SK-N-SH (cell line): ENCODE data around the gene SOX18. TPM values are rescaled to one million over a fixed set of nuclear protein-coding genes. Genes with fewer than 3 reads are reported as not detected.

Experiments used
- CTCF ChIA-PET: fragments of 300-600, 350-600 bp; formaldehyde crosslinking; extraction: SDS; loops from one replicate; lab custom pipeline; 2021; lab: Yijun Ruan, JAX
- POLR2A ChIA-PET: fragments of 350-600 bp; sonication (Branson Sonifier 250); formaldehyde crosslinking; extraction: SDS; loops from one replicate; lab custom pipeline; 2020; ENCODE audit warnings: antibody characterized with exemption, inconsistent platforms; lab: Yijun Ruan, JAX
- DNase-seq: peaks from one replicate; pipeline ENCODE4 v3.0.0; 2012
- H2AFZ ChIP-seq: fragments of 200-600 bp; sonication (generic); 2 replicates; pipeline ENCODE4 v1.8.1; 2016; ENCODE audit warnings: antibody characterized with exemption, mild to moderate bottlenecking, low read depth
- H3F3A ChIP-seq: fragments of 200-600 bp; sonication (generic); replicated peaks from 2 replicates; pipeline ENCODE3; 2016; ENCODE audit warnings: antibody characterized with exemption, mild to moderate bottlenecking; ENCODE audit not compliant: insufficient read depth
- H3K27ac ChIP-seq, 2 experiments: fragments of 200-500 bp in 1 of 2; fragments of 200-600 bp in 1 of 2; sonication (Bioruptor generic) in 1 of 2; sonication (generic), shearing (Covaris generic) in 1 of 2; 2 replicates each; pipeline versions ENCODE4 v1.5.1 to v1.6.1; 2014 to 2016; ENCODE audit warnings: low read depth in 2 of 2, inconsistent platforms in 1 of 2, low read length in 1 of 2, mild to moderate bottlenecking in 1 of 2, mixed read lengths in 1 of 2
- H3K27me3 ChIP-seq: fragments of 200-600 bp; sonication (generic), shearing (Covaris generic); 2 replicates; pipeline ENCODE4 v1.6.1; 2016; ENCODE audit warnings: mixed run types; ENCODE audit not compliant: insufficient read depth
- H3K36me3 ChIP-seq, 2 experiments: fragments of 200-500 bp in 1 of 2; fragments of 200-600 bp in 1 of 2; sonication (Bioruptor generic) in 1 of 2; sonication (generic) in 1 of 2; replicated peaks in 1 of 2; 2 replicates each; pipeline versions ENCODE3 to v1.5.1; 2014 to 2016; ENCODE audit warnings: low read length in 1 of 2, mild to moderate bottlenecking in 1 of 2; ENCODE audit not compliant: insufficient read depth in 2 of 2, control insufficient read depth in 1 of 2
- H3K4me1 ChIP-seq, 2 experiments: fragments of 200-500 bp in 1 of 2; fragments of 200-600 bp in 1 of 2; sonication (Bioruptor generic) in 1 of 2; sonication (generic), shearing (Covaris generic) in 1 of 2; 2 replicates each; pipeline versions ENCODE4 v1.5.1 to v1.6.1; 2014 to 2016; ENCODE audit warnings: low read depth in 1 of 2, low read length in 1 of 2, mixed run types in 1 of 2; ENCODE audit not compliant: insufficient read depth in 2 of 2, control insufficient read depth in 1 of 2
- H3K4me2 ChIP-seq: fragments of 200-600 bp; sonication (generic), shearing (Covaris generic); 2 replicates; pipeline ENCODE4 v1.6.1; 2017; ENCODE audit warnings: mixed run types
- H3K4me3 ChIP-seq, 2 experiments: fragments of 200-500 bp in 1 of 2; fragments of 200-600 bp in 1 of 2; sonication (Bioruptor generic) in 1 of 2; sonication (generic), shearing (Covaris generic) in 1 of 2; 2 replicates each; pipeline versions ENCODE4 v1.5.1 to v1.8.1; 2014 to 2016; ENCODE audit warnings: low read depth in 2 of 2, inconsistent platforms in 1 of 2, low read length in 1 of 2, mild to moderate bottlenecking in 1 of 2, mixed read lengths in 1 of 2, moderate library complexity in 1 of 2
- H3K79me2 ChIP-seq: fragments of 200-600 bp; sonication (generic); 2 replicates; pipeline ENCODE4 v1.8.1; 2017; ENCODE audit warnings: mild to moderate bottlenecking; ENCODE audit not compliant: insufficient read depth
- H3K9ac ChIP-seq: fragments of 200-600 bp; sonication (generic); 2 replicates; pipeline ENCODE4 v1.6.1; 2017; ENCODE audit warnings: mixed run types
- H3K9me2 ChIP-seq: fragments of 200-600 bp; sonication (generic); 2 replicates; pipeline ENCODE4 v1.6.1; 2017; ENCODE audit warnings: mixed run types
- H3K9me3 ChIP-seq: fragments of 200-600 bp; sonication (generic); 2 replicates; pipeline ENCODE4 v1.6.1; 2017; ENCODE audit warnings: mixed run types, mild to moderate bottlenecking, moderate library complexity
- H4K20me1 ChIP-seq: fragments of 200-600 bp; sonication (generic); 2 replicates; pipeline ENCODE4 v1.6.1; 2017; ENCODE audit warnings: mild to moderate bottlenecking, mixed run types; ENCODE audit not compliant: insufficient read depth
- CTCF ChIP-seq: fragments of 200-600 bp; sonication (generic); IDR thresholded peaks from 2 replicates; pipeline ENCODE4 v1.6.1; 2017; ENCODE audit warnings: antibody characterized with exemption, mild to moderate bottlenecking, moderate library complexity
- ELF1 ChIP-seq: IDR thresholded peaks from 2 replicates; pipeline ENCODE4 v1.4.0; 2012
- EP300 ChIP-seq, 2 experiments: IDR thresholded peaks; 2 replicates each; pipeline versions ENCODE4 v1.4.0 to v1.6.1; 2012; ENCODE audit warnings: borderline replicate concordance in 1 of 2, low read depth in 1 of 2, low read length in 1 of 2
- MAX ChIP-seq: IDR thresholded peaks from 2 replicates; pipeline ENCODE4 v1.4.0; 2012; ENCODE audit warnings: low read depth
- MXI1 ChIP-seq: IDR thresholded peaks from 2 replicates; pipeline ENCODE4 v1.6.1; 2012; ENCODE audit warnings: mild to moderate bottlenecking, low read depth, low read length, improper control_type of control experiment
- NRF1 ChIP-seq: IDR thresholded peaks from 2 replicates; pipeline ENCODE4 v1.6.1; 2012; ENCODE audit warnings: low read depth, mild to moderate bottlenecking, low read length
- PBX3 ChIP-seq: IDR thresholded peaks from 2 replicates; pipeline ENCODE4; 2012
- POLR2AphosphoS5 ChIP-seq: IDR thresholded peaks from 2 replicates; pipeline ENCODE4 v1.6.1; 2012; ENCODE audit warnings: low read depth, low read length
- RAD21 ChIP-seq: IDR thresholded peaks from 2 replicates; pipeline ENCODE4 v1.6.1; 2012; ENCODE audit warnings: mild to moderate bottlenecking, low read length
- RFX5 ChIP-seq: IDR thresholded peaks from 2 replicates; pipeline ENCODE4 v1.6.1; 2012; ENCODE audit warnings: mild to moderate bottlenecking, improper control_type of control experiment, low read length
- SMC3 ChIP-seq: IDR thresholded peaks from 2 replicates; pipeline ENCODE4 v1.6.1; 2012; ENCODE audit warnings: low read depth, low read length, improper control_type of control experiment
- USF1 ChIP-seq: IDR thresholded peaks from 2 replicates; pipeline ENCODE4 v1.4.0; 2012; ENCODE audit warnings: low read depth, borderline replicate concordance
- ZBTB33 ChIP-seq: IDR thresholded peaks from 2 replicates; pipeline ENCODE4 v1.4.0; 2012; ENCODE audit warnings: low read depth, borderline replicate concordance
- WGBS: methylation state at CpG from one replicate; pipeline ENCODE4 v1.1.6; 2017; ENCODE audit warnings: low lambda C conversion rate; 5-methylcytosine and 5-hydroxymethylcytosine counted together
- polyA plus RNA-seq, 3 experiments: library from polyadenylated mRNA; depleted of rRNA; stranded (reverse); fragments of >200 nt; gene quantifications; 2 replicates each; pipeline ENCODE4 v1.2.3, GENCODE V29; 2012

The SOX18 gene
- polyA plus RNA-seq, 1 of the 3 experiments (the other 2 are of a cell fraction) = not detected

- peak overlapping the region; percentile 82; the same call in 1 of the 2 replicates for H3K4me2 ChIP-seq
- H3K4me1 ChIP-seq = peaks cover 0 to 13% of the 10 kb centered on the region in 2 experiments; a peak in 1 of 4 replicates
- ChIA-PET POLR2A (interaction anchor here (0.9 to 3.6 kb wide), 2 partner anchors 57 to 502 kb away, joined by 3 to 18 read pairs; partner anchors contain the start of gene PRPF6), CTCF (interaction anchor here (0.6 to 7.7 kb wide), 53 partner anchors 8 to 514 kb away, joined by 3 to 85 read pairs (median 4); partner anchors contain the start of genes LKAAEAR1, OPRL1, PRPF6 and RGS19)
- H2AFZ ChIP-seq = 0 out of 2 replicates have a peak overlapping the region, but pooled peaks have one; percentile 72
- no peak overlapping the region for H3K27ac ChIP-seq
- WGBS = under 1% methylated on average over 31 of the region's 91 CpGs
- H3K27me3 ChIP-seq = no peaks in the 10 kb centered on the region
- no peak overlapping the region for H3K9ac ChIP-seq
- H4K20me1 ChIP-seq = 0 out of 2 replicates have a peak, but pooled peaks cover 10% of the 10 kb centered on the region
- H3F3A ChIP-seq = peaks cover under 1% of the 10 kb centered on the region
- H3K4me3 ChIP-seq = peak overlapping the region; percentile 42 to 57
- peak; percentile 65 for TF ChIP-seq CTCF
- peak; percentile 51 for TF ChIP-seq SMC3
- peak; percentile 57 for TF ChIP-seq RAD21
- no peak for TF ChIP-seq POLR2AphosphoS5
- peak; percentile 77 for TF ChIP-seq MAX
- no peak for TF ChIP-seq MXI1
- TF ChIP-seq NRF1 = peak; percentile 36; the same call in 1 of the 2 replicates
- no peaks in the 10 kb centered on the region for H3K9me2 ChIP-seq
- no peaks in the 10 kb centered on the region for H3K9me3 ChIP-seq
- peak; percentile 92 for DNase-seq
- H3K36me3 ChIP-seq = peaks cover 0 to 8% of the 10 kb centered on the region in 2 experiments
- H3K79me2 ChIP-seq = no peaks in the 10 kb centered on the region
Observed at GRCh38 chr20:64038565-64039292, 10.7 kb downstream of the SOX18 start.

- Histone ChIP-seq H3K79me2 (no peaks in the 10 kb centered on the region), H3K4me3 (peak overlapping the region; percentile 42 to 57; a peak in 2 of 4 replicates), H4K20me1 (0 out of 2 replicates have a peak, but pooled peaks cover 10% of the 10 kb centered on the region), H3K27me3 (no peaks in the 10 kb centered on the region), H3K36me3 (peaks cover 0 to 8% of the 10 kb centered on the region in 2 experiments), H3K9me3 (no peaks in the 10 kb centered on the region), H3K4me1 (peaks cover 0 to 13% of the 10 kb centered on the region in 2 experiments; a peak in 1 of 4 replicates), H3K27ac (no peak overlapping the region), H3F3A (no peaks in the 10 kb centered on the region), H3K4me2 (peak overlapping the region; percentile 82; the same call in 1 of the 2 replicates), H3K9me2 (no peaks in the 10 kb centered on the region), H2AFZ (no peak overlapping the region), H3K9ac (no peak overlapping the region)
- TF ChIP-seq ELF1 (no peak), RFX5 (no peak), MAX (no peak), EP300 (IDR thresholded peaks at IDR 0.05; ENCODE audit: borderline replicate concordance in 1 of 2, low read depth in 1 of 2, low read length in 1 of 2) (no peak), POLR2AphosphoS5 (no peak), PBX3 (no peak), USF1 (no peak), ZBTB33 (no peak)
- CTCF ChIA-PET = interaction anchor here (0.6 to 7.7 kb wide), 43 partner anchors 8 to 514 kb away, joined by 3 to 85 read pairs (median 4); partner anchors contain the start of genes LKAAEAR1, OPRL1, PRPF6 and RGS19
- DNase-seq = no peak
- POLR2A ChIA-PET = interaction anchor here (0.9 to 3.6 kb wide), 2 partner anchors 57 to 502 kb away, joined by 3 to 18 read pairs; partner anchors contain the start of gene PRPF6
- WGBS = 10% methylated on average over 2 of the region's 30 CpGs
Observed at GRCh38 chr20:64038224-64038564, 11.2 kb downstream of the SOX18 start.
